HG03280 (cell line): ENCODE results near the gene RYR2.

ENCODE experiments used
- ATAC-seq: cut with Tn5 transposase; IDR thresholded peaks from one replicate; pipeline ENCODE4 v1.9.1; 2021; ENCODE audit warnings: mild to moderate bottlenecking, moderate library complexity; ENCODE audit not compliant: unreplicated experiment

Gene RYR2

DNA sequence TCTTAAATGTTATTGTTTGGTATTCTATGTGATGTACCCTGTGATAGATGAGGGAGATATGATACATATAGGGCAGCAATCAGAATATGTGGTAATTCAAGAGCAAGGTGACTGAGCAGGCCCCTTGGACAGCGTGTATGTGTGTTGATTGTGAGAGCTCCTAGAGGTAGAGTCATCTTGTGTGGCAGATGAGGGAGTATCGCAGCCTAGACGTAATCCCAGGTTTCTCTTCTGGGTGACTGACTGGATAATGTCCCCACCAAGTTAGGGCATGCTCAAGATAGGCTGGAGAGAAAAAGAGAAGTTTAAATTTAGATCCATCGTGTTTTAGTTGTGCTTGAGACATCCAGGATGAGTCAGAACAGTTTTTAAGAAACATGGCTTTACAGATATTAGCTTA is 663.5 kb downstream of the RYR2 start:
- ATAC-seq, result no peak

GRCh38 chr1:237709355-237709754 is 667.4 kb downstream of the RYR2 start:
- no peak for ATAC-seq

DNA sequence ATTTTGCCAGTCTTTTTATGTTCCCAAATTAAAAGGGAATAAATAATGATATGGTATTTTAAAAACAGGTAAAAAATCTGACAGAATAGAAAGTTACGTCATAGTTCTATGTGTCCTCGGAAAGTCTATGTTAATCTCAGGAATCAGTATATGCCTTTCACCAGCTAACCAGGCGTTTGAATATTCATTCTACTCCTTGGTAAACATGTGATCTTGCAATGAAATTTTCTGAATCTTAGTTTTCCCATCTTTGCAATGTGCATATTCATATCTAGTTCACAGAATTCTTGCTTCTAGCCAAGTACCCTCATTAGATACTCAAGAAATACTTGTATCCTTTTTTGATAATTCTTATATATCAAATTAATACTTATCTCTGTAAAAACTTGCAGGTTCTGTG is 669.3 kb downstream of the RYR2 start:
- no peak for ATAC-seq

GRCh38 chr1:237712082-237712481 is 670.1 kb downstream of the RYR2 start:
- no peak for ATAC-seq

DNA sequence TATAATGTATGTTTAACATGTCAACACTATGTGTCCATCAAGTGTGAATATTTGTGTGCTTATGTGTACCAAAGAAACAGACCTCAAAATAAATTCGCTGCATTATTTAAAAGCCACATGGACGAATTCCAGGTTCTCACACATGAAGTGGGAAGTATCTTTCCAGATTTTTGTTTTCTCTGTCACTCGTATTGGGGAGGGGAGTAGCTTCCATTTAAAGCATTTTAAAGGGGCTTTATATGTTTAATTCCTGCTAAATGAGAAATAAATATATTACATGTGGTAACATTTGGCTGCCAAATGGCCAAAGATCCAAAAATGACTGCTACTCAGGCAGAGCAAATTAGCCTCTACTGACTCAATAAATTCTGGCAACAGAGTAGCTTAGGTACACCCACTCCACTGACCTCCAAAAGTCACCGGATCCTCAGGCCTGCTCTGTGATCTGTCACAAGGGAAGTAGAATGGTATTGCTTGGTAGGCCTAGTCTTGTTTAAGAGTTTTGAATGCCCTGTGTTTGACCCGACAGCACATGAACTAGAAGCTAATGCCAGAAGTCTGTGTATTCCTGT is 670.7 kb downstream of the RYR2 start:
- no peak for ATAC-seq

DNA sequence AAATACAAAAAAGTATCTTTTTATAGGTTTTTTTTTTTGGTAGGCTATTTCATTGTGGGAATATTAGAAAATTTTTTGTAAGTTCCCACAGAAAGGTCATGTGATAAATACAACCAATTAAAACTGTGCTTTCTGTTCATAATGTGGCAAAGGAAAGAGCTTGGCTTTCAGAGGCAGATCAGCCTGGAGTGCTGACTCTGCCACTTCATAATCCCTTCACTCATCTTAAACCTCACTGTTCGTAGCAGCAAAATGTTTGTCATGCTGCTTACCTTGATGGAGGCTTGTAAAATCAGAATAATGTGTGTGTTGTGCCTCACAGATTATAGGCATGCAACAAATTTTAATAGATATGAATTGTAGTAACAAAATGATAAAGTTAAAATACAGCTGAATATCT is 671.9 kb downstream of the RYR2 start:
- no peak for ATAC-seq

DNA sequence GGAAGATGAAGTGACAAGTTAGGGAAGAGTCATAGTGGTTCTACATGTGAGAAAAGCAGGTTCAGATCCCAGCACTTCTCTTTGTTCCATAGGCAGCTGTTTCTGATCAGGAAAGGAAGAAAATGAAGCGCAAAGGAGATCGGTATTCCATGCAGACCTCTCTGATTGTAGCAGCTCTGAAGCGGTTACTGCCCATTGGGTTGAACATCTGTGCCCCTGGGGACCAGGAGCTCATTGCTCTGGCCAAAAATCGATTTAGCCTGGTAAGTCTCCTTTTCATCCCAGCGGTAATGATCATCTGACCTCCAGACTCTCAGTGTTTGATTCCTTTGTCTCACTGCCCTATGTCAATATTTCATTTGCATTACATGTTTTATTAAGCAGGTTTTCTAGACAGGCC is 675.1 kb downstream of the RYR2 start:
- ATAC-seq, result no peak

DNA sequence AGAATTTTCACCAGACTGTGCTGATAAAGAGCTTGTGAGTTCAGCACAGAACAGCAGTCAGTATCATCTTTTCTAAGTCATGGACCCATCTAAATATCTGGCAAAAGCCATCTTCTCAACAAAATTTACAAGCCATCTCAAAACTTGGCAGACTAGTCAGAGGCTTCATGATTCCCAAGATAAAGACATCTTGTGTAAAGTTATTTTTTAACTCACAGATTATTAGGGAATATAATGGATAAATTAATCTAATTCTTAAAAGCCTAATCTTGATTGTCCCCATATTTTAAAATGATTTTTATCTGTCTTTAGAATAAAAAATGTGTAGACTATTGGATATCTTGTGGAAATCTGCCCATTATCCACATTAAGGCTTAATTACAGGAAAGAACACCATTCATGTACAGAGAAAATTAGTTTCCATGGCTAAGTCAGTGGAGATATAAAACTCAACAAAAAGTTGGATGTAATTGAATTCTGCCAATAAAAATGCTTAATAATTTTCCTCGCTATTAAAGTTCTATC is 688.9 kb downstream of the RYR2 start:
- ATAC-seq, result no peak

GRCh38 chr1:237732657-237733056 is 690.7 kb downstream of the RYR2 start:
- no peak for ATAC-seq

GRCh38 chr1:237736372-237737029 is 694.5 kb downstream of the RYR2 start:
- no peak for ATAC-seq

DNA sequence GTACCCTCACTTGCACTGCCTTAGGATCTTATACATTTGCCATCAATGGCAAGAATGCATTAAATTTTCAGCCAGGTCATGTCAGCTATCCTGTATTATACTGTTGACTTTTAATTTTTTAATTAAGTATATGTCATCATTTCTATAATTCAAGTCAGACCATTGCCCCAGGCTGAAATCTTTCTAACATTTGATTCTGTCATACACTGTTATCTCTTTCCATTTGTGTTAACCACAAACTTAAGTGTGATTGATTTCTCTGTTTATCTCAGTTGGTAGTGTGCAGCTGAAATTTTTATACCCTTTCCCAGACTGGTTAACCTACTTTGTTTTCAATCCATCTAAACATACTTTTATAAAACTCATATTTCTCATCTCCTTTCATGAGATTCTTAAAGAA is 695.5 kb downstream of the RYR2 start:
- no peak for ATAC-seq

DNA sequence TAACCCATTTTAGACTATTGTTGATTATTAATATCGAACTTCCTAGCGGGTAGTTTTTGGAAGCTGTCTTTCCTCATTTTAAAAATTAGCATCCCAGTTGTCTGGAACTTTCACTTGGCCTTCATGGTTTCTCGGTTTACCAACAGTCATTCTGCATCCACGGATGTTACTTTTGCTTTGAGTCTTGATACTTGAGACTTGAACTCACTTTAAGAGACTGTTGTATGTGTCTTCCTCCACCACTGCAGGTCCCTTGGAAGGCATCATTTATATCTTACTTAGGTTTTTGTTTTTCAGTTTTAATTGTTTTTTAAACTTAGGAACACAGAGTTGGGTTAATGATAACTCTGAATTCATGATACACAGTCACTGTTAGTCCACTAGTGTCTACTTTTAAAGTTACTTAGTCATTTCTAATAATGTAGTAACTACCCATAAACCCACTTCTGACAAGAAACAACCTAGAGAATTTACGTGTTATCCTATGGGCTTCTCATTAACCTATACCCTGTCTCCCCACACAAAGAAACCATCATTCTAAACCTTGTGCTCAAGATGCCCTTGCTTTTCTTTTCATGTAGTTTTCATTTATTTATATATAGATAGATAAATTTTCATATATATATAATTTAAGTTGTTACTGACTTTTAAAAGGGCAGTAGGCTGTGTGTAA is 696.1 kb downstream of the RYR2 start:
- ATAC-seq, result no peak

DNA sequence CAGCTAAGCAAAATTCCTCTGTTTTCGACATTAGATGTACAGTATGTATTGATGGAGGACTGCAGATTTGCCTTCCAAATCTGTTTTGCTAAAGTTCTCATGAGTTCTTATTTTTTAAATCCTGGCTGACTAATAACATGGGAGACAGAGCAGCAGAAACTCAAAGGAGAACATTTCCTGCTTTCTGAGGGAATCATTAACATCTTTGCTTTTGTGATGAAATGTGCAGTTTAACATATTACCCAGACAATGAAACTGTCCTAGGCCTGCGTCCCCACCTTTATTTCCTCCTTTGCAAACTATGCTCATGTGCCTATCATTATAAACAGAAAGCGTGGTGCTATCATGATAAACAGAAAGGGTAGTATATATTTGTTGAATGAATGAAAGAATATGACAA is 698.9 kb downstream of the RYR2 start:
- ATAC-seq, result no peak

- ATAC-seq, result no peak
Measured at GRCh38 chr1:237745545-237745944, 703.6 kb downstream of the RYR2 start.

DNA sequence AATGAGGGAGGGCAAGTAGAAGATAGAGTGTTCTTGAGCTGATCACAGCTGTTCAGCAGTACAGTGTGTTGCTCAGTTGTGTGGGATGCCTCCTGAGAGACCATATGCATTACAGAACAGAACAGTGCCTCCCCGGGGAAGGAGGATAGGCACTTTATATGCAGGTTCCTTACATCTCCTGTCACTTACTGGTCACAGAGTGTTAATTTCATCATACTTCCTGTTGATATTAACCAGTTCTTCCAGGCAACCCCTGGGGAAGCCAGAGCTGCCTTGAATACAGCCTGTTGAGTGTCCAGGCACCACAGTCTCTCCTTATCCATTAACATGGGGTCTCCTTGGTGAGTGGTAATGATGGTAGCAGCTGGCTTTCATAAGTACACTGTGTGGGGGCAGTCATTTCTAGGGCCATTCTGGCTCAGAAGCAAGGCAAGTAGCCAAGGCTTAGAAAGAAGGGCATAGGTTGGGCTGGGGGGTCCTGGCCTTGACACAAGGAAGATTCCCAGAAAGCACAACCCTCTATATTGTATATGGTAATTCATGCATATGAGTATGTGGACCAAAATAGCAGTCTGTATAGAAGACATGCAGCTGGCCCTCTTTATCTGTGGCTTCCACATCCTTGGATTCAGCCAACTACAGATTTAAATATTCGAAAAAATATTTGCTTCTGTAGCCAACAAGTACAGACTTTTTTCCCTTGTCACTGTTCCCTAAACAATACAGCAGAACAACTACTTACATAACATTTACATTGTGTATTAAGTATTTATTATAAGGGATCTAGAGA is 706.4 kb downstream of the RYR2 start:
- no peak for ATAC-seq

- no peak for ATAC-seq
Measured at GRCh38 chr1:237749122-237749521, 707.1 kb downstream of the RYR2 start.

DNA sequence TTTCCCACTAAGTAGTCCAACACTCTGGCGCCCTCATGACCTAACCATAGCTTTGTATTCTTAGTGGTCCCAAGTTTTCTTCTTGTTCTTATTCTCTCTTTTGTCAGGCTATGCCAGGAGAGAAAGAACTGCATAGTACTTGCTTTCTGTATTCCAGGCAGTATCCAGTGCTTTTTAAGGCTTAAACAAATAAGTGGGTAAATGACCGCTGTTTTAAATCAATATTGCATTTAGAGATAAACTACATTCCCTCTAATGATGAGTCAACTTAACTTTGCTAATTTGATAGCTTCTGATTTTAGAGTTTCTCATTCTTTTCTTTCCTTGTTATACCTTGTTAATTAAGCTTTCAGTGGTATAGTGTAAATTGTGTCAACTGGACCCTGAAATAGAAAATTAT is 709.1 kb downstream of the RYR2 start:
- ATAC-seq, result no peak

- ATAC-seq, result no peak
Measured at GRCh38 chr1:237754627-237755026, 712.6 kb downstream of the RYR2 start.

DNA sequence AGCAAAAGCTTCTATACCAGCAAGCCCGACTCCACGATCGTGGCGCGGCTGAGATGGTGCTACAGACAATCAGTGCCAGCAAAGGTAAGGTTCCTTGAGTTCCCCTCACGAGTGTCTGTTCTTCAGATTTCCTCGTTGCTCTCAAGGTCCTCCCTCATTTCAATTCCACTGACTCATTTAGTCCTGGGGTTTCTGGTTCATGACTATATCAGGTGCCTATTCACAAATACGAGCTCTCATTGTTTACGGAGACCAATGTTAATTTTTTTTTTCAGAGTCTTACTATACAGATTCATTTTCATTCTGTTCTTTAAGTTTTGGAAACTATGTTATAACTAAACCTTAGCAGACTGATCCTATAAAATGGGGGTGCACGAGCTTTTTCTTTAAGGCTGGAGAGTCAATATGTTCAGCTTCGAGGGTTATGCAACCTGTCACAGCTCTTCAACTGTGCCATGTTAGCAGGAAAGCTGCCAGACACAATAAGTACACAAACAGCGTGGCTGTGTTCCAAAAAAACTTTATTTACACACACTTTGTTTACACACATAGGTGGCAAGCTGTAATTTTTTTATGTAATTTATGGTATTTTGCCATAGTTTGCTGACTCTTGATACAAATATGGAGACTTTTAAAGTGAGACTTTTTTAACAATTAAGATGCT is 714.5 kb downstream of the RYR2 start:
- no peak for ATAC-seq

- no peak for ATAC-seq
Measured at GRCh38 chr1:237759377-237759776, 717.4 kb downstream of the RYR2 start.

DNA sequence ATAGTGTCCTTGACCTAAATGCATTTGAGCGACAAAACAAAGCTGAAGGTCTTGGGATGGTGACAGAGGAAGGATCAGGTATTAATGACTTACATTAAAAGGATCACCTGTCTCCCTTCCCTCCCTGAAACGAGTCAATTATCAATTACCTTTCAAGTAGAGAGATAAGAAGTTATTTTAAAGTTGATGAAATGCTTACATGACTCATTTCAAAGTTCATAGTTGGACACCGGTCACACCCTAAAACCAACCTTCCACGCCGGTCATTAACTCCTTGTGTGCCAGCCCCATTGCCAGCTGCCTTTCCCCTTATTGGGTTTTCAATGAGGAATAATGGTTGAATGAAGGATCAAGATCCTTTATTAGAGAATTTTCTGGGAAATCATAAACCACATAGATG is 719.0 kb downstream of the RYR2 start:
- ATAC-seq, result no peak
